Measurements from ENCODE around the gene IGFL3.
"Not testable (repeated sequence)": the region's sequence is repeated elsewhere in the genome, so short reads cannot be mapped to it uniquely, and the experiment has no call there.

IGFL3 gene

DNA sequence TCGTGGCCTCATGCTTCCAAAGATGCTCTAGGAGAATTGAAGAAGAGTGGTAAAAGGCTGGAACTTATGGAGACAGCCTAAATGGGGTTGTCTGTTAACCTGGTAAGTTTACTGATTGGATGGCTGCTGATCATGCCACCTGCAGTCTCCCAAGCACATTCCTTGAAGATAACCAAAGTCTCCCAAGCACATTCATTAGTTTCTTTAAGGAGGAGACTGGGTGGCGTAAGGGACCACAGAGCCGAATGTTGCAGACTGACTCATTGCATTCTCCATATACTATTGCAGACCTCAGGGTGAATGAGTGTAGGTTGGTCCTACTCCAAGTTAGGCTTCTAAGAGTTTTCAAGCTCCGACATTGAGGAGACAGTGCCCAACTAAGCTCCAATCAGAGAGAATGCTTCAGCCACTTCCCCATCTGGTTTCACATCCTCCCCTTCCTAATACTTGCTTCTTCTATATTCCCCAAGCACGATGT lies at the start of gene IGFL3:
Gene IGFL3, minus strand, starts transcription at position 51 of the 478 bp plus-strand sequence. Its CDS starts 39 bp downstream, at position 12.
- no peaks in the 10 kb centered on the region for H3K36me3 ChIP-seq (ENCODE audit: insufficient read depth, low read length)
- H3K4me1 ChIP-seq (ENCODE audit: control insufficient read depth, insufficient read depth, low read length, unreplicated experiment) = no peaks in the 10 kb centered on the region
- H2AFZ ChIP-seq (ENCODE audit: low read length, unreplicated experiment) = no peak within 1 kb of the TSS
- H3K27ac ChIP-seq (ENCODE audit: low read depth, low read length) = no peak within 1 kb of the TSS
- H3K27me3 ChIP-seq (ENCODE audit: insufficient read depth, low read length) = peaks cover 74% of the 10 kb centered on the region
- no peak within 1 kb of the TSS for H3K4me3 ChIP-seq (ENCODE audit: low read depth, low read length)
- H3K79me2 ChIP-seq (ENCODE audit: control insufficient read depth, insufficient read depth, low read length, unreplicated experiment) = no peaks in the 10 kb centered on the region

DNA sequence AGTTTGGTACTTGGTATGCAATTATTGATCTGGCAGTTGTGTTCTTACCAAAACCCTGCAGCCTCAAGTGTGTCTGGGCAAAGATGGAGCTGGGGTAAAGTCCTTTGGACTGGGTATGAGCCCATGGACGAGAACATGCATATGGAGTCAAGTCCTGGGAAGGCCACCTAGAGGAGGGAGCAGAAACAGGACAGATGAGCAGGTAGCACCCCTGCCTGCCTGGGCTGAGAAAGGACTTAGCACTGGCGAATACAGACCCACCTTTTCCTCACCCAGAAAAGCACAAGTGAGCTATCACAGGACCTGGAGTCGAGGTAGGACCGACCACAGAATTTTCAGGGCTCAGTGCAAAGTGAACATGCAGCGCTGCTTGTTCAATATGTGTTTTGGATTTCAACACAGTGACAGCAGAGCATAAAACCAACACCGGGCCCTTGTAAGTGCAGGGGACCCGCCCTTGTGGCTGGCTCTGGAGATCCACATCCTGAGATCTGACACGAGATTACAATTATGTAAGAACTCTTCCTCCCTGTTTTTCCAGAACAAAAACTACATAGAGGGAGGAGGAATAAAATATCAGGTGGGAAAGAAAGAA lies 49.5 kb upstream of the IGFL3 start:
- H3K36me3 ChIP-seq (ENCODE audit: insufficient read depth, low read length) = no peaks in the 10 kb centered on the region
- no peak overlapping the region for H3K27ac ChIP-seq (ENCODE audit: low read depth, low read length)
- no peaks in the 10 kb centered on the region for H3K4me1 ChIP-seq (ENCODE audit: control insufficient read depth, insufficient read depth, low read length, unreplicated experiment)
- no peak overlapping the region for H3K4me3 ChIP-seq (ENCODE audit: low read depth, low read length)
- no peak overlapping the region for H2AFZ ChIP-seq (ENCODE audit: low read length, unreplicated experiment)
- no peaks in the 10 kb centered on the region for H3K79me2 ChIP-seq (ENCODE audit: control insufficient read depth, insufficient read depth, low read length, unreplicated experiment)
- H3K27me3 ChIP-seq (ENCODE audit: insufficient read depth, low read length) = peaks cover 44% of the 10 kb centered on the region

DNA sequence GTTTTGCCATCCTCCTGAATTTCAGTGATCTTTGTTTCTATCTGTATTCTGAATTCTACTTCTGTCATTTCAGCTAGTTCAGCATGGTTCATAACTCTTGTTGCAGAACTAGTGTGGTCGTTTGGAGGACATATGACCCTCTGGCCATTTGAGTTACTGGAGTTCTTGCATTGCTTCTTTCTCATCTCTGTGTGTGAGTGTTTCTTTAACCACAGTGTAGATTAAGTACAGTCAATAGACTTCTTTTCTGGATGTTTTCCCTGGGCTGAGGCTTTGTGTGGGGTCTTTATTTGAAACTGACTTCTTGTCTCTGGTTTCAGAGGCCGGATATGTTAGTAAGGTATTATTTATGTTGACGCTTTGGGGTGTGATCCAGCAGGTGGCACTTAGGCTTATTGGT lies 38.2 kb upstream of the IGFL3 start:
- H3K79me2 ChIP-seq (ENCODE audit: control insufficient read depth, insufficient read depth, low read length, unreplicated experiment) = no peaks in the 10 kb centered on the region
- peaks cover 48% of the 10 kb centered on the region for H3K27me3 ChIP-seq (ENCODE audit: insufficient read depth, low read length)
- no peaks in the 10 kb centered on the region for H3K4me1 ChIP-seq (ENCODE audit: control insufficient read depth, insufficient read depth, low read length, unreplicated experiment)
- H3K36me3 ChIP-seq (ENCODE audit: insufficient read depth, low read length) = no peaks in the 10 kb centered on the region
- no peak overlapping the region for H3K27ac ChIP-seq (ENCODE audit: low read depth, low read length)
- H3K4me3 ChIP-seq (ENCODE audit: low read depth, low read length) = no peak overlapping the region
- H2AFZ ChIP-seq (ENCODE audit: low read length, unreplicated experiment) = no peak overlapping the region

DNA sequence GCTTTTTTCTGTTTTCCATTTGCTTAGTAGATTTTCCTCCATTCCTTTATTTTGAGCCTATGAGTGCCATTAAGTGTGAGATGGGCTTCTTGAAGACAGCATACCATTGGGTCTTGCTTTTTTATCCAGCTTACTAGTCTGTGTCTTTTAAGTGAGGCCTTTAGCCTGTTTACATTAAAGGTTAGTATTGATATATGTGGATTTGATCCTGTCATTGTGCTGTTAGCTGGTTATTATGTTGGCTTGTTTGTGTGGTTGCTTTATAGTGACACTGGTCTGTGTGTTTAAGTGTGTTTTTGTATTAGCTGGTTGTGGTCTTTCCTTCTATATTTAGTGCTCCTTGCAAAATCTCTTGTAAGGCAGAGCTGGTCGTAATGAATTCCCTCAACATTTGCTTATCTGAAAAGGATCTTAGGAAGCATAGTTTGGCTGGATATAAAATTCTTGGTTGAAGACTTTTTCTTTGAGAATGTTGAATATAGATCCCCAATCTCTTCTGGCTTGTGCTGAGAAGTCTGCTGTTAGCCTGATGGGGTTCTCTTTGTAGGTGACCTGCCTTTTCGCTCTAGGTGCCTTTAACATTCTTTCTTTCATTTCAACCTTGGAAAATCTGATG lies 37.3 kb upstream of the IGFL3 start:
- not testable (repeated sequence) for H3K36me3 ChIP-seq (ENCODE audit: insufficient read depth, low read length); H3K4me3 ChIP-seq (ENCODE audit: low read depth, low read length); H2AFZ ChIP-seq (ENCODE audit: low read length, unreplicated experiment); H3K27ac ChIP-seq (ENCODE audit: low read depth, low read length); H3K79me2 ChIP-seq (ENCODE audit: control insufficient read depth, insufficient read depth, low read length, unreplicated experiment); H3K4me1 ChIP-seq (ENCODE audit: control insufficient read depth, insufficient read depth, low read length, unreplicated experiment)
- peaks cover 50% of the 10 kb centered on the region for H3K27me3 ChIP-seq (ENCODE audit: insufficient read depth, low read length)

DNA sequence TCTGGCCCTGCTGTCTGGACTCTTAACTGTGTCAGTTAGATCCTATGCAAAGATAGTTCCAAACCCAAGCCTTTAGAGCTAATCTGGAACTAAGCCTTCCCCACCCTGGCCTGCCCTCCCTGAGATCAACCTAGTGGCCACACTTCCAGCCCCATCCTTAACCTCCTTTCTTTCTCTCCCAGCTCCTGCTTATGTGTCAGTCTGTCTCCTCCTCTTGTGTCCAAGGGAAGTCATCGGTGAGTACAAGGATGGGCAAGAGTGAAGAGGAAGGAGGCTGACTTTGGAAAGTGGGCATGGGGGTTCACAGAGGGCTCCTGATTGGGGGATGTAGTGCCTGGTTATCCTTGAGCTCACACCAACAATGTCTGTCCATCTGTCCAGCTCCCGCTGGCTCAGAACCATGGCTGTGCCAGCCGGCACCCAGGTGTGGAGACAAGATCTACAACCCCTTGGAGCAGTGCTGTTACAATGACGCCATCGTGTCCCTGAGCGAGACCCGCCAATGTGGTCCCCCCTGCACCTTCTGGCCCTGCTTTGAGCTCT lies 35.8 kb upstream of the IGFL3 start:
- Histone ChIP-seq H3K36me3 (ENCODE audit: insufficient read depth, low read length) (no peaks in the 10 kb centered on the region), H3K27me3 (ENCODE audit: insufficient read depth, low read length) (peaks cover 64% of the 10 kb centered on the region), H3K27ac (ENCODE audit: low read depth, low read length) (no peak overlapping the region), H3K4me3 (ENCODE audit: low read depth, low read length) (no peak overlapping the region), H3K4me1 (ENCODE audit: control insufficient read depth, insufficient read depth, low read length, unreplicated experiment) (no peaks in the 10 kb centered on the region), H2AFZ (ENCODE audit: low read length, unreplicated experiment) (no peak overlapping the region), H3K79me2 (ENCODE audit: control insufficient read depth, insufficient read depth, low read length, unreplicated experiment) (no peaks in the 10 kb centered on the region)

DNA sequence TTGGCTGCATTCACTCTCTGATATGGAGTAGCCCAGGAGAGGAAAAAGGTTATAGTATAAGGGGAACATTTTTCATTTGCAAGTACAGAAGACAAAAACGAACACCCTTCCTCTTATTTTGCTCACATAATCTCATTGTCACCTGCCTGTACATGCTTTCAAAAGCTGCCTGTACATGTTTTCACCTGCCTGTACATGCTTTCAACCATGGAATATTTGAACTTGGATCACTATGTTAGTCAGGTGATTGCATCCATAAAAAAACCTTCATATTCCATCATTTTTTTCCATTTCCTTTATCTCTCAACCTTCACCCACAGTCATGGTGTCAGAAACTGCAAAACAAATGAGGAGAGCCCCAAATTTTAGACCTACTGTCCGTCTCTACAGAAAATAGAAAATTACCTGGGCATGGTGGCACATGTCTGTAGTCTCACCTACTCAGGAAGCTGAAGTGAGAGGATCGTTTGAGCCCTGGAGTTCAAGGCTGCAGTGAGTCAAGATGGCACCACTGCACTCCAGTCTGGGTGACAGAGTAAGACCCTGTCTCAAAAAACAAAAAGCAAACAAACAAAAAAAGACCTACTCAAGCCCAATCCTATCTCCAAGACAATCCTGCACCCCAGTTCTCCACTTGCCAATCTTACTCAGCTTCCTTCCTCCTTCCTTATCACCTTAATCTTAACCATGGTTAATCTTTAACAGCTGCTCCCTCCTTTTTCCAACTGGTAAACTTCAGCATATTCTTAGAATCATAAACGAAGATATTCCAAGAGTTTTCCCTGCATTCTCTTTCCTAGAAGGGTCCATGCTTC lies 35.1 kb upstream of the IGFL3 start:
- H3K27ac ChIP-seq (ENCODE audit: low read depth, low read length) = no peak overlapping the region
- H3K4me3 ChIP-seq (ENCODE audit: low read depth, low read length) = no peak overlapping the region
- no peak overlapping the region for H2AFZ ChIP-seq (ENCODE audit: low read length, unreplicated experiment)
- H3K4me1 ChIP-seq (ENCODE audit: control insufficient read depth, insufficient read depth, low read length, unreplicated experiment) = no peaks in the 10 kb centered on the region
- peaks cover 66% of the 10 kb centered on the region for H3K27me3 ChIP-seq (ENCODE audit: insufficient read depth, low read length)
- H3K79me2 ChIP-seq (ENCODE audit: control insufficient read depth, insufficient read depth, low read length, unreplicated experiment) = no peaks in the 10 kb centered on the region
- H3K36me3 ChIP-seq (ENCODE audit: insufficient read depth, low read length) = no peaks in the 10 kb centered on the region

DNA sequence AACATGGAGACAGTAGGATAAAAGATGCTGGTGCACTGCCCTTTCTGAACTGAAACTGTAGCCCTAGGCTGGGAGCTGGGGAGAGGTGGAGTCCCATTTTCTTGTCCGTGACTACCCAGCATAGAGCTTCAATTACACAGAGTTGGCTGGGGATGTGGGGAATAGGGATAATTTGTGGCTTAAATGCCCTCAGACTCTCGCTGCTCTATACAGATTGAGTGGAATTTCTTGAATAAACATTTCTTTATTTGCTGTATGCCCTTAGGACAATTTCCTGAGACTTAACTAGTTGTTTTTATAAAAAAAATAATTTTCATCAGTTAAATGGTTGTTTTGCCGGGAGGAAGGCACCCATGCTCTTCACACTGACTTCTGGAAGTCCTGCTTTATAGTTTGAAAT lies 30.7 kb upstream of the IGFL3 start:
- Histone ChIP-seq H3K4me3 (ENCODE audit: low read depth, low read length) (no peak overlapping the region), H3K36me3 (ENCODE audit: insufficient read depth, low read length) (no peaks in the 10 kb centered on the region), H2AFZ (ENCODE audit: low read length, unreplicated experiment) (no peak overlapping the region), H3K27me3 (ENCODE audit: insufficient read depth, low read length) (peaks cover 84% of the 10 kb centered on the region), H3K79me2 (ENCODE audit: control insufficient read depth, insufficient read depth, low read length, unreplicated experiment) (no peaks in the 10 kb centered on the region), H3K4me1 (ENCODE audit: control insufficient read depth, insufficient read depth, low read length, unreplicated experiment) (no peaks in the 10 kb centered on the region), H3K27ac (ENCODE audit: low read depth, low read length) (no peak overlapping the region)

DNA sequence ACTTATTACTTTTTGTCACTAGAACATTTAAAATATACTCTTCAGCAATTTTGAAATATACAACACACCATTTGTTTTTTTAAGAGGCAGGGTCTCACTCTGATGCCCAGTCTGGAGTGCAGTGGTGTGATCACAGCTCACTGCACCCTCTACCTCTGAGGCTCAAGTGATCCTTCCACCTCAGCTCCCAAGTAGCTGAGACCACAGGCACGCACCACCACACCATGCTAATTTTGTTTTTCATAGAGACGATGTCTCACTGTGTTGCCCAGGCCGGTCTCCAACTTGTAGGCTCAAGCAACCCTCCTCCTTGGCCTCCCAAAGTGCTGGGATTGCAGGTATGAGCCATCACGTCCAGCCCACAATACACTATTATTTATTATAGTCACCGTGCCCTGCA lies 26.1 kb upstream of the IGFL3 start:
- no peaks in the 10 kb centered on the region for H3K36me3 ChIP-seq (ENCODE audit: insufficient read depth, low read length)
- no peaks in the 10 kb centered on the region for H3K4me1 ChIP-seq (ENCODE audit: control insufficient read depth, insufficient read depth, low read length, unreplicated experiment)
- H3K4me3 ChIP-seq (ENCODE audit: low read depth, low read length) = no peak overlapping the region
- H2AFZ ChIP-seq (ENCODE audit: low read length, unreplicated experiment) = no peak overlapping the region
- H3K27me3 ChIP-seq (ENCODE audit: insufficient read depth, low read length) = peaks cover 81% of the 10 kb centered on the region
- no peaks in the 10 kb centered on the region for H3K79me2 ChIP-seq (ENCODE audit: control insufficient read depth, insufficient read depth, low read length, unreplicated experiment)
- H3K27ac ChIP-seq (ENCODE audit: low read depth, low read length) = no peak overlapping the region

DNA sequence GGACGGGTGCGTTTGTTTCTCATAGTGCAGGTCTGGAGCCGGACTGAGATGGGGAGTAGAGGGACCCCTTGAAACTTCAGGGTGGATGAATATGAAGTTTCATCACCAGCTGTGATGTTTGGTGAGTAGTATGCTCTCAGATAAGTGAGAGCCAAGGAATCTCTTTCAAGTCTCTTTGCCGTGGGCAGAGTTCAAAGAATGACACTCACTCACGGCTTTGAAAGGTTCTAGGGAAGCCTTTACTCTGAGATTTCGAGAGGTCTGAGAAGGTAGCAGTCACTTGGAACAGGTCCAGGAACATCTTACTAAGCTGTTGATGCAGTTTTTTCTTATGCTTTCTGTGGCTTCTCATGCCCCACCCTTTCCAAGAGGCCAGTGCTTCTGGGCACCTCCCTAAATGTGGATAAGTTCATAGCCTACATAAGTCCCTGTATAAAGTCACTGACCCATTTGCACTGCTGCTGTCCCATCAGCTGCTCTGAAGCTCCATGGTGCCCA lies 23.4 kb upstream of the IGFL3 start, which contains the start of gene IGFL2:
Gene IGFL2, plus strand, starts transcription at position 448 of the 498 bp plus-strand sequence. Its CDS starts 41 bp downstream, at position 489.
- no peak within 1 kb of the TSS for H3K4me3 ChIP-seq (ENCODE audit: low read depth, low read length)
- H3K36me3 ChIP-seq (ENCODE audit: insufficient read depth, low read length) = no peaks in the 10 kb centered on the region
- no peak within 1 kb of the TSS for H2AFZ ChIP-seq (ENCODE audit: low read length, unreplicated experiment)
- H3K79me2 ChIP-seq (ENCODE audit: control insufficient read depth, insufficient read depth, low read length, unreplicated experiment) = no peaks in the 10 kb centered on the region
- no peaks in the 10 kb centered on the region for H3K4me1 ChIP-seq (ENCODE audit: control insufficient read depth, insufficient read depth, low read length, unreplicated experiment)
- peaks cover 63% of the 10 kb centered on the region for H3K27me3 ChIP-seq (ENCODE audit: insufficient read depth, low read length)
- H3K27ac ChIP-seq (ENCODE audit: low read depth, low read length) = no peak within 1 kb of the TSS

DNA sequence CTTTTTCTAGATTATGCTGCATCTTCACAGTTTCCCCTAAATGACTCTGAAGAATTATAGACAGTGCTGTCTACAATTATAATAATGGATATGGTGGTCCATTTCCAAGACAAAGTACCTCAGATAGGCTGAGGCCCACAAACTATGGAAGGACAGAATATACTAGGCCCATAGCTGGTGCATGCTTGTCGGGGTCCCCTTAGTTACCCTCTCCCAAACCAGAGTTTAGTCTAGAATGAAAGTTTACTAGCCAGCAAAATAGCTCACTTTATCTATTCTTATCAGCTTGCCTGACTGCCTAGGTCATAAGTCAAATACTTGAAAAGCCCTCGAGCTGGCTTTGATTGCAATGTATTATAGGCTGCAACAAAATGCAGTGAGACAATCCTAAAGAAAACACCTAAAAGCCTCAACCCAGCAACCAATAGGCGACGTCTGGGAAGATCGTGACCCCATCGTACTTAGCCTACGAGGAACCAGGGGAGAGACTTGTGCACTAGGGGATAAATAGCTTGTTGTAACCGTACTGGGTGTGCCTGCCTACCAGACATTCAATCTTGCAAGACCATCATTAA lies 22.8 kb upstream of the IGFL3 start:
- no peaks in the 10 kb centered on the region for H3K79me2 ChIP-seq (ENCODE audit: control insufficient read depth, insufficient read depth, low read length, unreplicated experiment)
- peaks cover 57% of the 10 kb centered on the region for H3K27me3 ChIP-seq (ENCODE audit: insufficient read depth, low read length)

More for the DNA sequence above, 22.8 kb upstream of the IGFL3 start:
- Histone ChIP-seq H3K27ac (ENCODE audit: low read depth, low read length) (no peak overlapping the region), H3K36me3 (ENCODE audit: insufficient read depth, low read length) (no peaks in the 10 kb centered on the region), H3K4me3 (ENCODE audit: low read depth, low read length) (no peak overlapping the region), H3K4me1 (ENCODE audit: control insufficient read depth, insufficient read depth, low read length, unreplicated experiment) (no peaks in the 10 kb centered on the region), H2AFZ (ENCODE audit: low read length, unreplicated experiment) (no peak overlapping the region)

All from ACC112 (cell line).